LNCAP (cell line): ENCODE measurements around the gene BARX1.

Experiments used
- TF ChIP-seq, protein P1 (sequence below): fragments of 450-650 bp; IDR thresholded peaks from 2 replicates; pipeline ENCODE4 v1.5.1; 2017; ENCODE audit warnings: mild to moderate bottlenecking

BARX1 gene

GRCh38 chr9:93975262-93975661 lies 20.1 kb upstream of the BARX1 start:
- TF ChIP-seq, protein P1, sequence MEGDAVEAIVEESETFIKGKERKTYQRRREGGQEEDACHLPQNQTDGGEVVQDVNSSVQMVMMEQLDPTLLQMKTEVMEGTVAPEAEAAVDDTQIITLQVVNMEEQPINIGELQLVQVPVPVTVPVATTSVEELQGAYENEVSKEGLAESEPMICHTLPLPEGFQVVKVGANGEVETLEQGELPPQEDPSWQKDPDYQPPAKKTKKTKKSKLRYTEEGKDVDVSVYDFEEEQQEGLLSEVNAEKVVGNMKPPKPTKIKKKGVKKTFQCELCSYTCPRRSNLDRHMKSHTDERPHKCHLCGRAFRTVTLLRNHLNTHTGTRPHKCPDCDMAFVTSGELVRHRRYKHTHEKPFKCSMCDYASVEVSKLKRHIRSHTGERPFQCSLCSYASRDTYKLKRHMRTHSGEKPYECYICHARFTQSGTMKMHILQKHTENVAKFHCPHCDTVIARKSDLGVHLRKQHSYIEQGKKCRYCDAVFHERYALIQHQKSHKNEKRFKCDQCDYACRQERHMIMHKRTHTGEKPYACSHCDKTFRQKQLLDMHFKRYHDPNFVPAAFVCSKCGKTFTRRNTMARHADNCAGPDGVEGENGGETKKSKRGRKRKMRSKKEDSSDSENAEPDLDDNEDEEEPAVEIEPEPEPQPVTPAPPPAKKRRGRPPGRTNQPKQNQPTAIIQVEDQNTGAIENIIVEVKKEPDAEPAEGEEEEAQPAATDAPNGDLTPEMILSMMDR = no peak

DNA sequence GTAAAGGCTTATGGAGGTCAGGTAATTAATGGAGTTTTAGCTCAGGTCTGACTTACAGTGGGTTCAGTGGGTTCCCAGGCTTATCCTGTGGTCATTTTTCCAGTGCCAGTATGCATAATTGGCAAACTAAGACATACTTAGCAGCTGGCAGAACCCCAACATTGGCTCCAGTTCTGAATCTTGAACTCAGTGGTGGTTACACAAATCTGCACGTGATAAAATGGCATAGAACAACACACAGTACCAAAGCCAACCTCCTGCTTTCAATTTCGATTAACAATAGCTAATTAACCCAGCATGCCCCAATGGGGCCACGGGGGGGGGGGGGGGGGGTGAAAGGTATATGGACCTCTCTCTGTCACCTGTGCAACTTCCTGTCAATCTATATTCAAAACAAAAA lies 19.0 kb upstream of the BARX1 start:
- TF ChIP-seq, protein P1 = no peak

GRCh38 chr9:93969328-93969661 lies 14.1 kb upstream of the BARX1 start:
- TF ChIP-seq, protein P1 = no peak

- TF ChIP-seq, protein P1 = no peak
These were observed 13.5 kb upstream of the BARX1 start for GRCh38 chr9:93968451-93969327.

GRCh38 chr9:93967020-93967803 lies 12.1 kb upstream of the BARX1 start:
- TF ChIP-seq, protein P1 = no peak

GRCh38 chr9:93965830-93966577 lies 10.8 kb upstream of the BARX1 start:
- TF ChIP-seq, protein P1 = peak; percentile 63

DNA sequence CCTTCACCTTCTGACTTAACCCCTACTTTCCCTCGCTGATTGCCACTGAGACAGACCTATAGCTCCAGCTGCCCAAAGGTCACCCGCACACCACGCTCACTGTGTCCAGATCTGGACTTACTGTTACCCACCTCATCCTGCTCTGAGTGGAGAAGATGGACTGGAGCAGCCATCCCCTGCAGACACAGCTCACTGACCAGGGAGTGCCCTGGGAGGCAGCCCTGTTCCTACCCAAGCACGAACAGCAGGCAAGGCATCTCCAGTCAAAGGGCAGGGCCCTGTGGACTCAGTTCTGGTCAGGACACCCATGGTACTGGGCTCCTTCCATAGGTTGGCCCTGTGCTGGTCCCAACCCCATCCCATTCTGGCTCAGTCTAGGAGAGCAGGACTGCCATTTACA lies 9.5 kb upstream of the BARX1 start:
- TF ChIP-seq, protein P1 = no peak
